ENCODE measurements around the gene SMIM35. TPM values are rescaled to one million over a fixed set of nuclear protein-coding genes. Genes with fewer than 3 reads are reported as not detected.

The SMIM35 gene
- total and polyA plus RNA-seq, 4 donors, result 0.06 to 0.17 (median 0.11) TPM

DNA sequence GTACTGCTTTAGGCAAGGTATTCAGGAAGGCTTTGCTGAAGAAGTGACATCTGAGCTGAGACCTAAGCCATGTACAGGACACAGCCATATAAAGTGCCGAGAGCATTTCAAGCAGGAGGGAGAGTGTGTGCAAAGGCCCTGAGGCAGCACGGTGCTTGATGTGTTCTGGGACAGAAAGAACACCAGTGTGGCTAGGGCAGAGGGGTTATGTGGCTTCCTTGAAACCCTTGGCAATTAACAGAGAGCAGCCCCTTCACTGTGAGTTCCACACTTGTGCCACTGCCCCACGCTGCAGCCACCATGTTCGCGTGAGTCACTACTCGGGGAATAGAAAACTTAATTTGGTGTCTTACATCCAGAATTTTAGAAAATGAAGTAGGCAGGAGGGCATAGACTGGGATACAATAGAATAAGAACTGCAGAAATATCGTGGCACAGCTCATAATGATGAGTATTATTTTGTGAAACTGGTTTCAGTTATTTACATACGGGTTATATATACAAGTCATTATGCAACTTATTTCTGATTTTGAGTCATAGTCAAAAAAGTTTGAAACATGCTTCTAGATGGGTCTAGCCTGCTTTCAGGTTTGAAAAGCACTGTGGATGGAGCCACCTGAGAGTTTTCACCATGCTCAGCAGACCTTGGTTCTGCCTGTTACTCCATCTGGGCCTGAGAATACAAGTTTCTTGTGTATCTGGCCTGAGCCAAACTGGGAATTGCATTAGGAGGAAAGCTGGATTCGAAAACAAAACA, 88.8 kb downstream of the SMIM35 start:
- H3K36me3 ChIP-seq (ENCODE audit: control insufficient read depth in 4 of 4, insufficient read depth in 4 of 4, low read length in 4 of 4), result peaks cover 0 to 7% (median 0%) of the 10 kb centered on the region in 4 donors
- TF ChIP-seq, protein P1, sequence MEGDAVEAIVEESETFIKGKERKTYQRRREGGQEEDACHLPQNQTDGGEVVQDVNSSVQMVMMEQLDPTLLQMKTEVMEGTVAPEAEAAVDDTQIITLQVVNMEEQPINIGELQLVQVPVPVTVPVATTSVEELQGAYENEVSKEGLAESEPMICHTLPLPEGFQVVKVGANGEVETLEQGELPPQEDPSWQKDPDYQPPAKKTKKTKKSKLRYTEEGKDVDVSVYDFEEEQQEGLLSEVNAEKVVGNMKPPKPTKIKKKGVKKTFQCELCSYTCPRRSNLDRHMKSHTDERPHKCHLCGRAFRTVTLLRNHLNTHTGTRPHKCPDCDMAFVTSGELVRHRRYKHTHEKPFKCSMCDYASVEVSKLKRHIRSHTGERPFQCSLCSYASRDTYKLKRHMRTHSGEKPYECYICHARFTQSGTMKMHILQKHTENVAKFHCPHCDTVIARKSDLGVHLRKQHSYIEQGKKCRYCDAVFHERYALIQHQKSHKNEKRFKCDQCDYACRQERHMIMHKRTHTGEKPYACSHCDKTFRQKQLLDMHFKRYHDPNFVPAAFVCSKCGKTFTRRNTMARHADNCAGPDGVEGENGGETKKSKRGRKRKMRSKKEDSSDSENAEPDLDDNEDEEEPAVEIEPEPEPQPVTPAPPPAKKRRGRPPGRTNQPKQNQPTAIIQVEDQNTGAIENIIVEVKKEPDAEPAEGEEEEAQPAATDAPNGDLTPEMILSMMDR (IDR thresholded peaks at IDR 0.05; ENCODE audit: control extremely low read depth, extremely low read depth), result no peak
- H3K27ac ChIP-seq (ENCODE audit: low read depth in 1 of 2, low read length in 1 of 2), result no peak overlapping the region
- H3K9ac ChIP-seq (ENCODE audit: insufficient read depth in 1 of 2, low read length in 2 of 2), result no peak overlapping the region
- H3K4me1 ChIP-seq (ENCODE audit: control insufficient read depth in 5 of 5, insufficient read depth in 5 of 5, low read length in 5 of 5), result peaks cover 0 to 16% (median 5%) of the 10 kb centered on the region in 5 donors
- DNase-seq (no peak), ATAC-seq (ENCODE audit: insufficient read depth, low FRiP score) (no peak)
- no peak overlapping the region for H3K4me3 ChIP-seq
- H3K27me3 ChIP-seq (ENCODE audit: control insufficient read depth in 3 of 3, insufficient read depth in 3 of 3, low read length in 2 of 3), result no peaks in the 10 kb centered on the region
- 88 to 95% methylated on average over 9 of the region's 9 CpGs for WGBS, 2 donors
- H3K9me3 ChIP-seq (ENCODE audit: control insufficient read depth in 4 of 4, insufficient read depth in 3 of 4, low read length in 3 of 4), result no peaks in the 10 kb centered on the region

DNA sequence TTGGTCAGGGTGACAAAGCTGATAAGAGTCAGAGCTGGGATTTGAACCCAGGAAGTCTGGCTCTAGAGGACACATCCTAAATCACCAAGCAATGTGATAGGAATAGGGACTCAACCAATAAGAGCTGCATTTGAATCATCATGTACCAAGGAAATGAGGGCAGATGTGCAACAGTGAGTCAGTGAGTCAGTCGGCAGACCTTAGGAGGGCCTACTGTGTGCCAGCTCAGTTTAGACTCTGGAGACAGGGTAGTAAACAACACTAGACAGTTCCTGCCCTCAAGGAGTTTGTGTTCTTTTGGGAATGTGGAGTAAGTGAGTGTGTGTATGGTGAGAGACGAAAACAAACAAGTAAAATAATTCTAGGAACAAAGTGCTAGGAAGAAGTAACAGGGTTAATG, 89.4 kb downstream of the SMIM35 start:
- H3K4me3 ChIP-seq, result no peak overlapping the region
- DNase-seq (no peak), ATAC-seq (ENCODE audit: insufficient read depth, low FRiP score) (no peak)
- H3K27me3 ChIP-seq (ENCODE audit: control insufficient read depth in 3 of 3, insufficient read depth in 3 of 3, low read length in 2 of 3), result no peaks in the 10 kb centered on the region
- H3K27ac ChIP-seq (ENCODE audit: low read depth in 1 of 2, low read length in 1 of 2), result no peak overlapping the region
- TF ChIP-seq, protein P1 (IDR thresholded peaks at IDR 0.05; ENCODE audit: control extremely low read depth, extremely low read depth), result no peak
- peaks cover 0 to 11% (median 3%) of the 10 kb centered on the region in 5 donors for H3K4me1 ChIP-seq (ENCODE audit: control insufficient read depth in 5 of 5, insufficient read depth in 5 of 5, low read length in 5 of 5)
- 91% methylated on average over 2 of the region's 2 CpGs for WGBS, 2 donors
- H3K9ac ChIP-seq (ENCODE audit: insufficient read depth in 1 of 2, low read length in 2 of 2), result no peak overlapping the region
- no peaks in the 10 kb centered on the region for H3K9me3 ChIP-seq (ENCODE audit: control insufficient read depth in 4 of 4, insufficient read depth in 3 of 4, low read length in 3 of 4)
- peaks cover 0 to 7% (median 0%) of the 10 kb centered on the region in 4 donors for H3K36me3 ChIP-seq (ENCODE audit: control insufficient read depth in 4 of 4, insufficient read depth in 4 of 4, low read length in 4 of 4)

DNA sequence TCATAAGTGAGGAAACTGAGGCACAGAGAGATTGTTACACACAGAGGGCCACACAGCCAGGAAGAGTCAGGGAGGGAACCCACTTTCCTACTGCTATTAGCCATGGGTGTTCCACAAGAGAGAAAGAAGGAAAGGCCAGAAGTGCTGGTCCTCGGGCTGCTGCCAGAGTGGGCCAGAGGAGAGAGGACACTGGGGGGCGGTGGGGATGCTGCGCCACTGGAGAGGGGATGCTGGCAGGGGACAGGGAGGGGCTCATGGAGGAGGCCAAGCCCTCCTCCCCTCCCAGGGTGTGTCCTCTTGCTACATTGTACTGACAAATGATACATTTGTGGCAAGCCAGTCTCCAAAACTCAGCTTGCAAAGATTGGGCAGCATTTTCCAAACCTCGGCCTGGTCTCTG, 90.7 kb downstream of the SMIM35 start:
- TF ChIP-seq, protein P1 (IDR thresholded peaks at IDR 0.05; ENCODE audit: control extremely low read depth, extremely low read depth), result no peak

More for the DNA sequence above, 90.7 kb downstream of the SMIM35 start:
- Histone ChIP-seq H3K27me3 (ENCODE audit: control insufficient read depth in 3 of 3, insufficient read depth in 3 of 3, low read length in 2 of 3) (no peaks in the 10 kb centered on the region), H3K36me3 (ENCODE audit: control insufficient read depth in 4 of 4, insufficient read depth in 4 of 4, low read length in 4 of 4) (peaks cover 0 to 7% (median 0%) of the 10 kb centered on the region in 4 donors), H3K27ac (ENCODE audit: low read depth in 1 of 2, low read length in 1 of 2) (no peak overlapping the region), H3K9me3 (ENCODE audit: control insufficient read depth in 4 of 4, insufficient read depth in 3 of 4, low read length in 3 of 4) (no peaks in the 10 kb centered on the region), H3K9ac (ENCODE audit: insufficient read depth in 1 of 2, low read length in 2 of 2) (no peak overlapping the region), H3K4me1 (ENCODE audit: control insufficient read depth in 5 of 5, insufficient read depth in 5 of 5, low read length in 5 of 5) (peaks cover 0 to 3% (median 0%) of the 10 kb centered on the region in 5 donors), H3K4me3 (no peak overlapping the region)
- ATAC-seq (ENCODE audit: insufficient read depth, low FRiP score) (no peak), DNase-seq (no peak)
- WGBS, 2 donors, result 92 to 96% methylated on average over 4 of the region's 4 CpGs

All from lung (tissue), 12 donors.